Spleen (tissue), 7 donors: ENCODE measurements around the gene GARNL3.

ENCODE experiments used
- CTCF ChIP-seq, 11 experiments: fragments of 200-600 bp in 7 of 11; fragments of 450-650 bp in 4 of 11; sonication (generic) in 4 of 11; IDR thresholded peaks in 8 of 11; conservative IDR thresholded peaks in 3 of 11; 1 replicate in 7 of 11; 2 replicates in 4 of 11; pipeline versions ENCODE4 v1.4.0 to v1.8.0; 2016 to 2021; ENCODE audit warnings: antibody characterized with exemption in 11 of 11, inconsistent platforms in 4 of 11, mild to moderate bottlenecking in 1 of 11
- POLR2A ChIP-seq, 3 donors: fragments of 450-650 bp; IDR thresholded peaks; one replicate each; pipeline ENCODE4 v1.5.1; 2017; ENCODE audit warnings: antibody characterized with exemption in 3 of 3, mild to moderate bottlenecking in 1 of 3
- POLR2AphosphoS5 ChIP-seq, 3 donors: sonication (generic); formaldehyde crosslinking; IDR thresholded peaks; one replicate each; pipeline ENCODE4 v1.5.1; 2017; ENCODE audit warnings: antibody characterized with exemption in 3 of 3
- donor health status: DM: no; HTN: no; CAD: no; lungs with moderate emphysema.
- donor health status: DM: no; HTN: no; CAD: no.
- donor health status: DM: no; HTN: no; CAD: no.

- TF ChIP-seq CTCF (IDR thresholded peaks at IDR 0.05 in 8 of 11, conservative IDR thresholded peaks at IDR 0.05 in 3 of 11) (no peak), POLR2AphosphoS5 (IDR thresholded peaks at IDR 0.05) (no peak), POLR2A (IDR thresholded peaks at IDR 0.05) (no peak)
Observed at GRCh38 chr9:127300886-127301447, 36.4 kb downstream of the GARNL3 start.
